Common myeloid progenitor, CD34-positive (primary cell): ENCODE results near the gene TCP1.
"Not testable (repeated sequence)": the region's sequence is repeated elsewhere in the genome, so short reads cannot be mapped to it uniquely, and the experiment has no call there.

Experiments
- CTCF ChIA-PET: fragments of 350-600 bp; sonication (Branson Sonifier 250); formaldehyde crosslinking; loops from one replicate; lab custom pipeline; 2021; ENCODE audit warnings: antibody characterized with exemption; lab: Charles Lee
- POLR2A ChIA-PET: fragments of 350-600 bp; sonication (Branson Sonifier 250); formaldehyde crosslinking; loops from one replicate; lab custom pipeline; 2021; ENCODE audit warnings: antibody characterized with exemption; lab: Charles Lee
- DNase-seq, 3 donors: peaks; one replicate each; pipeline versions ENCODE4 v3.0.0 to v3.0.0-alpha.2; 2013
- H3K27ac ChIP-seq, 2 experiments: 1 replicate in 1 of 2; 2 replicates in 1 of 2; pipeline ENCODE4 v1.7.0; 2013; ENCODE audit warnings: inconsistent platforms in 2 of 2, low read length in 2 of 2, mild to moderate bottlenecking in 2 of 2, low read depth in 1 of 2, moderate library complexity in 1 of 2; ENCODE audit not compliant: severe bottlenecking in 2 of 2, insufficient read depth in 1 of 2, poor library complexity in 1 of 2
- H3K27me3 ChIP-seq, 5 experiments: replicated peaks in 2 of 5; 1 replicate in 3 of 5; 2 replicates in 2 of 5; pipeline versions ENCODE4 v1.6.1 to v1.7.0; 2013; ENCODE audit warnings: low read length in 4 of 5, mild to moderate bottlenecking in 2 of 5, moderate library complexity in 2 of 5, inconsistent platforms in 1 of 5; ENCODE audit not compliant: insufficient read depth in 5 of 5, control insufficient read depth in 4 of 5
- H3K36me3 ChIP-seq, 4 experiments: 1 replicate in 2 of 4; 2 replicates in 2 of 4; pipeline versions ENCODE4 v1.6.1 to v1.7.0; 2013; ENCODE audit warnings: low read length in 3 of 4, control low read depth in 1 of 4, mild to moderate bottlenecking in 1 of 4; ENCODE audit not compliant: control insufficient read depth in 4 of 4, insufficient read depth in 4 of 4
- H3K4me1 ChIP-seq, 4 experiments: 1 replicate in 3 of 4; 2 replicates in 1 of 4; pipeline versions ENCODE4 v1.6.1 to v1.7.1; 2013; ENCODE audit warnings: low read length in 3 of 4, mild to moderate bottlenecking in 3 of 4, control low read depth in 1 of 4, inconsistent platforms in 1 of 4, moderate library complexity in 1 of 4; ENCODE audit not compliant: control insufficient read depth in 4 of 4, insufficient read depth in 4 of 4; ENCODE audit errors: control extremely low read depth in 1 of 4
- H3K4me3 ChIP-seq, 7 experiments: 1 replicate in 4 of 7; 2 replicates in 3 of 7; pipeline versions ENCODE4 v1.5.1 to v1.7.0; 2013; ENCODE audit warnings: mild to moderate bottlenecking in 7 of 7, low read length in 6 of 7, moderate library complexity in 6 of 7, inconsistent platforms in 2 of 7, low read depth in 2 of 7, control low read depth in 1 of 7; ENCODE audit not compliant: insufficient read depth in 4 of 7, control insufficient read depth in 1 of 7; ENCODE audit errors: extremely low read depth in 1 of 7
- H3K9me3 ChIP-seq, 5 experiments: 1 replicate in 4 of 5; 2 replicates in 1 of 5; pipeline versions ENCODE4 v1.6.1 to v1.7.1; 2013; ENCODE audit warnings: low read length in 4 of 5, mild to moderate bottlenecking in 2 of 5, inconsistent platforms in 1 of 5, low read depth in 1 of 5, moderate library complexity in 1 of 5; ENCODE audit not compliant: control insufficient read depth in 4 of 5, insufficient read depth in 2 of 5; ENCODE audit errors: control extremely low read depth in 1 of 5
- WGBS: methylation state at CpG from one replicate; pipeline ENCODE4 v1.1.5; 2013; ENCODE audit not compliant: insufficient coverage; 5-methylcytosine and 5-hydroxymethylcytosine counted together

The TCP1 gene

GRCh38 chr6:159748127-159748526 is 41.3 kb downstream of the TCP1 start:
- POLR2A ChIA-PET: interaction anchor here (0.6 kb wide), 1 partner anchor 14 kb away, joined by 3 read pairs; no protein-coding TSS in a partner anchor
- 94% methylated on average over 3 of the region's 7 CpGs for WGBS
- H3K27ac ChIP-seq: not testable (repeated sequence)

GRCh38 chr6:159746759-159747158 is 42.6 kb downstream of the TCP1 start:
- WGBS: no CpG with 5 or more reads among the region's 1 CpG
- no peak overlapping the region for H3K4me3 ChIP-seq
- ChIA-PET POLR2A (interaction anchor here (1.1 kb wide), 1 partner anchor 55 kb away, joined by 3 read pairs; no protein-coding TSS in a partner anchor), CTCF (interaction anchor here (0.7 to 3.1 kb wide), 7 partner anchors 10 to 55 kb away, joined by 3 to 12 read pairs (median 6); no protein-coding TSS in a partner anchor)
- H3K27me3 ChIP-seq: no peaks in the 10 kb centered on the region
- H3K9me3 ChIP-seq: no peaks in the 10 kb centered on the region
- no peak overlapping the region for H3K27ac ChIP-seq
- H3K4me1 ChIP-seq: no peaks in the 10 kb centered on the region
- DNase-seq: no peak
- peaks cover 17 to 89% (median 54%) of the 10 kb centered on the region in 4 experiments for H3K36me3 ChIP-seq

More at GRCh38 chr6:159748127-159748526, 41.3 kb downstream of the TCP1 start:
- not testable (repeated sequence) for H3K27me3 ChIP-seq, H3K4me1 ChIP-seq, H3K4me3 ChIP-seq, H3K9me3 ChIP-seq, DNase-seq
- CTCF ChIA-PET: interaction anchor here (0.6 to 1.8 kb wide), 2 partner anchors 9 to 28 kb away, joined by 3 to 6 read pairs; no protein-coding TSS in a partner anchor
- peaks cover 14 to 93% (median 56%) of the 10 kb centered on the region in 4 experiments for H3K36me3 ChIP-seq

GRCh38 chr6:159745081-159745480 is 44.3 kb downstream of the TCP1 start:
- ChIA-PET POLR2A (no interaction called here), CTCF (interaction anchor here (1.3 to 3.1 kb wide), 3 partner anchors 54 to 108 kb away, joined by 3 to 12 read pairs (median 7); no protein-coding TSS in a partner anchor)
- Histone ChIP-seq H3K4me3 (no peak overlapping the region), H3K9me3 (no peaks in the 10 kb centered on the region), H3K4me1 (no peaks in the 10 kb centered on the region), H3K36me3 (peaks cover 16 to 88% (median 52%) of the 10 kb centered on the region in 4 experiments), H3K27ac (no peak overlapping the region), H3K27me3 (no peaks in the 10 kb centered on the region)
- 98% methylated on average over 4 of the region's 7 CpGs for WGBS
- no peak for DNase-seq

- ChIA-PET POLR2A (interaction anchor here (0.7 to 0.9 kb wide), 2 partner anchors 19 to 43 kb away, joined by 3 to 4 read pairs; no protein-coding TSS in a partner anchor), CTCF (interaction anchor here (0.7 to 1.6 kb wide), 6 partner anchors 10 to 37 kb away, joined by 3 to 10 read pairs (median 4); no protein-coding TSS in a partner anchor)
- Histone ChIP-seq H3K4me3 (no peak overlapping the region), H3K9me3 (no peaks in the 10 kb centered on the region), H3K4me1 (peaks cover 0 to 2% (median 0%) of the 10 kb centered on the region in 4 experiments), H3K27ac (no peak overlapping the region), H3K27me3 (no peaks in the 10 kb centered on the region), H3K36me3 (peaks cover 14 to 83% (median 52%) of the 10 kb centered on the region in 4 experiments)
- 100% methylated on average over 1 of the region's 1 CpG for WGBS
- no peak for DNase-seq
Observed at GRCh38 chr6:159742165-159742564, 47.2 kb downstream of the TCP1 start.

- ChIA-PET POLR2A (interaction anchor here (0.6 kb wide), 2 partner anchors 903 to 1488 kb away, joined by 3 read pairs; no protein-coding TSS in a partner anchor), CTCF (interaction anchor here (1.8 to 3.7 kb wide), 2 partner anchors 10 to 49 kb away, joined by 9 to 28 read pairs; partner anchors contain the start of gene SOD2)
- Histone ChIP-seq H3K9me3 (no peaks in the 10 kb centered on the region), H3K36me3 (peaks cover 6 to 62% (median 35%) of the 10 kb centered on the region in 4 experiments), H3K27ac (peak overlapping the region in 1 of 2 experiments; percentile 39), H3K4me3 (no peak overlapping the region), H3K27me3 (no peaks in the 10 kb centered on the region), H3K4me1 (peaks cover 0 to 2% (median 0%) of the 10 kb centered on the region in 4 experiments)
- no CpG with 5 or more reads among the region's 3 CpGs for WGBS
- DNase-seq: no peak
Observed at GRCh38 chr6:159739341-159739740, 50.1 kb downstream of the TCP1 start.

- DNase-seq: no peak
- 80% methylated on average over 6 of the region's 7 CpGs for WGBS
- POLR2A ChIA-PET: no interaction called here
- Histone ChIP-seq H3K36me3 (peaks cover 2 to 40% (median 22%) of the 10 kb centered on the region in 4 experiments), H3K4me1 (peaks cover 0 to 2% (median 0%) of the 10 kb centered on the region in 4 experiments), H3K27ac (no peak overlapping the region), H3K4me3 (no peak overlapping the region), H3K9me3 (no peaks in the 10 kb centered on the region), H3K27me3 (no peaks in the 10 kb centered on the region)
- CTCF ChIA-PET: interaction anchor here (1.0 to 3.7 kb wide), 5 partner anchors 10 to 54 kb away, joined by 3 to 28 read pairs (median 4); partner anchors contain the start of genes MRPL18 and SOD2
Observed at GRCh38 chr6:159736908-159737307, 52.5 kb downstream of the TCP1 start.

- 98% methylated on average over 5 of the region's 12 CpGs for WGBS
- Histone ChIP-seq H3K4me1 (peaks cover 10 to 23% (median 20%) of the 10 kb centered on the region in 4 experiments), H3K36me3 (peaks cover 3 to 22% (median 11%) of the 10 kb centered on the region in 4 experiments)
- POLR2A ChIA-PET, H3K9me3 ChIP-seq, H3K4me3 ChIP-seq, H3K27me3 ChIP-seq, DNase-seq, H3K27ac ChIP-seq: not testable (repeated sequence)
- CTCF ChIA-PET: interaction anchor here (0.8 to 1.9 kb wide), 7 partner anchors 7 to 629 kb away, joined by 3 to 9 read pairs (median 5); no protein-coding TSS in a partner anchor
Observed at GRCh38 chr6:159733395-159733794, 56.0 kb downstream of the TCP1 start.
